ENCODE results near the gene SETDB1. TPM values are rescaled to one million over a fixed set of nuclear protein-coding genes. Genes with fewer than 3 reads are reported as not detected.

SETDB1 gene
- total and polyA plus RNA-seq, 2 of the 8 experiments (the other 6 are each of a cell fraction or from before 2014, with no cell fraction given) = 27.5 to 48.8 TPM

GRCh38 chr1:151008244-151009205 is 82.4 kb downstream of the SETDB1 start, which contains the start of gene PRUNE1 (continued):
- TF ChIP-seq FOSL1 (IDR thresholded peaks at IDR 0.05; ENCODE audit: insufficient read depth, low read depth, low read length) (no peak), CBX5 (IDR thresholded peaks at IDR 0.05; ENCODE audit: low read depth, low read length) (no peak), RBBP5 (IDR thresholded peaks at IDR 0.05; ENCODE audit: borderline replicate concordance, low read depth, low read length) (peak; percentile 86), BACH1 (IDR thresholded peaks at IDR 0.05; ENCODE audit: low read length) (0 out of 2 replicates have a peak, but pooled peaks have one; percentile 10), KDM1A (IDR thresholded peaks at IDR 0.05; ENCODE audit: borderline replicate concordance, low read length) (peak; percentile 50; the same call in 1 of the 2 replicates), BRCA1 (IDR thresholded peaks at IDR 0.05; ENCODE audit: low read depth, low read length) (no peak), TBP (IDR thresholded peaks at IDR 0.05; ENCODE audit: low read depth, low read length) (peak; percentile 45), CHD2 (IDR thresholded peaks at IDR 0.05; ENCODE audit: low read length) (no peak; the same call in 1 of the 2 replicates), POU5F1 (IDR thresholded peaks at IDR 0.05; ENCODE audit: low read depth, low read length) (no peak), CHD7 (IDR thresholded peaks at IDR 0.05; ENCODE audit: insufficient replicate concordance, low read length) (no peak)

All from H1 (cell line).